Cardiac muscle cell (in vitro differentiated cells and primary cell): ENCODE measurements around the gene TTC38. TPM values are rescaled to one million over a fixed set of nuclear protein-coding genes. Genes with fewer than 3 reads are reported as not detected.

Source experiments
- DNase-seq, 2 donors: peaks; one replicate each; pipeline versions ENCODE4 v3.0.0 to v3.0.0-alpha.2; 2010 to 2017; ENCODE audit warnings: low read depth in 1 of 2, low spot score in 1 of 2
- H3K27ac ChIP-seq: fragments of 200-600 bp; sonication (generic); 2 replicates; pipeline ENCODE4 v1.5.1; 2016
- H3K27me3 ChIP-seq: fragments of 200-600 bp; sonication (generic); 2 replicates; pipeline ENCODE4 v1.6.0; 2016; ENCODE audit warnings: control low read depth
- H3K36me3 ChIP-seq: fragments of 200-600 bp; sonication (generic); 2 replicates; pipeline ENCODE4 v1.5.1; 2016; ENCODE audit warnings: control low read depth
- H3K4me1 ChIP-seq: fragments of 200-600 bp; sonication (generic); 2 replicates; pipeline ENCODE4 v1.8.1; 2017; ENCODE audit warnings: low read depth, mild to moderate bottlenecking, mixed run types
- H3K4me3 ChIP-seq: fragments of 200-600 bp; sonication (generic); 2 replicates; pipeline ENCODE4 v1.5.1; 2016; ENCODE audit warnings: mild to moderate bottlenecking
- H3K9me3 ChIP-seq: fragments of 200-600 bp; sonication (generic); 2 replicates; pipeline ENCODE4 v1.5.1; 2017; ENCODE audit warnings: low read depth, mild to moderate bottlenecking, control low read depth
- polyA plus RNA-seq: library from polyadenylated mRNA; unstranded; fragments of >200 nt; fragmentation: Nextera tagmentation; extraction: Ambion mirVana; gene quantifications from 2 replicates; pipeline ENCODE4 v1.2.1, GENCODE V29; 2016
- total RNA-seq: library from RNA; depleted of rRNA; stranded (reverse); fragments of >200 nt; gene quantifications from 2 replicates; pipeline ENCODE4 v1.2.3, GENCODE V29; 2016
- TF ChIP-seq, protein P1 (sequence below): IDR thresholded peaks from 2 replicates; pipeline ENCODE4 v1.5.1; 2012; ENCODE audit warnings: low read depth, mild to moderate bottlenecking, low read length

Gene TTC38
- total and polyA plus RNA-seq, 2 experiments from 2014 or later, result 35.1 to 76.2 TPM

DNA sequence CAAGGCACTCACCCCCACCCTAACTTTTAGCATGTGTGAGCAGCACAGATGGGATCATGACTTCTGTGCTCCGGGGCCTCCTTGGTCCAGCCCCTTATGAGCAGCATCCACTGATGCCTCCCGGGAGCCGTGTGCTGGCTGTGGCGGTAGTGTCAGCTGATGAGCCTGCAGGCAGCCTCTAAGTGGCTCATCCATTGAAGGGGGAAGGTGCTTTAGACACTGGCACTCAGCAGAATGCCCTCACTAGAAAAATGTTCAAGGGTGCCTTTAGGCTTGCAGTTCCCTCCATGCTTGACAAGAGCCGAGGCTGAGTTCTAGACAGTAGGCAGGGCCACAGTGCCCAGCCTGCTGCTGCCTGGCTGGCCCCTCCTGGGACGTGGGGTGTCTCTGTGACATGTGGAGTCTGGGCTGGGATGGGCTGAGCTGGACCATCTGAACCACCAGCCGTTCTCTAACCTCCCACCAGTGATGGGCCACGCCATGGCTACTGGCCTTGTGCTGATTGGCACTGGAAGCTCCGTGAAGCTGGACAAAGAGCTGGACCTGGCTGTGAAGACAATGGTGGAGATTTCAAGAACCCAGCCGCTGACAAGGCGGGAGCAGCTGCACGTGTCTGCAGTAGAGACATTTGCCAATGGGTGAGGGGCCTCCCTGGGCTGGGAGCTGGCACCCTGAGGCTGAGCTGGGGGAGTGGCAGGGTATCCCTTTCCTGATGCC, 5.8 kb downstream of the TTC38 start:
- Histone ChIP-seq H3K9me3 (no peaks in the 10 kb centered on the region), H3K4me3 (no peak overlapping the region), H3K27ac (no peak overlapping the region), H3K36me3 (peaks cover 25% of the 10 kb centered on the region), H3K27me3 (no peaks in the 10 kb centered on the region), H3K4me1 (no peaks in the 10 kb centered on the region)
- TF ChIP-seq, protein P1, sequence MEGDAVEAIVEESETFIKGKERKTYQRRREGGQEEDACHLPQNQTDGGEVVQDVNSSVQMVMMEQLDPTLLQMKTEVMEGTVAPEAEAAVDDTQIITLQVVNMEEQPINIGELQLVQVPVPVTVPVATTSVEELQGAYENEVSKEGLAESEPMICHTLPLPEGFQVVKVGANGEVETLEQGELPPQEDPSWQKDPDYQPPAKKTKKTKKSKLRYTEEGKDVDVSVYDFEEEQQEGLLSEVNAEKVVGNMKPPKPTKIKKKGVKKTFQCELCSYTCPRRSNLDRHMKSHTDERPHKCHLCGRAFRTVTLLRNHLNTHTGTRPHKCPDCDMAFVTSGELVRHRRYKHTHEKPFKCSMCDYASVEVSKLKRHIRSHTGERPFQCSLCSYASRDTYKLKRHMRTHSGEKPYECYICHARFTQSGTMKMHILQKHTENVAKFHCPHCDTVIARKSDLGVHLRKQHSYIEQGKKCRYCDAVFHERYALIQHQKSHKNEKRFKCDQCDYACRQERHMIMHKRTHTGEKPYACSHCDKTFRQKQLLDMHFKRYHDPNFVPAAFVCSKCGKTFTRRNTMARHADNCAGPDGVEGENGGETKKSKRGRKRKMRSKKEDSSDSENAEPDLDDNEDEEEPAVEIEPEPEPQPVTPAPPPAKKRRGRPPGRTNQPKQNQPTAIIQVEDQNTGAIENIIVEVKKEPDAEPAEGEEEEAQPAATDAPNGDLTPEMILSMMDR, result no peak
- DNase-seq, result no peak

DNA sequence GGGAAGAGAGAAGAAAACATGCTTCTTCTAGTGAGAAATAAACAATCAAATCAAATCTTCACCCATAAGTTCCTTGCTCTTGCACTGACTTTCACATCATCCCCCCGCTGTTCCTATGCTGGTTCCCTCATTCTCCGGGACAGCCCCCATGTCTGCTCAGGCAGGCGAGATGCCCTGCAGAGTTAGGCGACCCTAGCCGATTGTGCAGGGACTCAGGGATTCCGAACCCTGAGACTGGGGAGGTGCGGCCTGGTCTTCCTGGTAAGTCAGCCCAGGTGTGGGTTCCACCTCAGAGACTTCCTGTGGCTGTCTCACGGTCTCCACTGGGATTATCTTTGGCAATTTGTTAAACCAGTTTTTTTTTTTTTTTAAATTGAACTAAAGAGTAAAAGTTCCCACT, 6.6 kb downstream of the TTC38 start:
- no peak for DNase-seq
- no peak overlapping the region for H3K4me3 ChIP-seq
- H3K9me3 ChIP-seq, result no peaks in the 10 kb centered on the region
- peaks cover 29% of the 10 kb centered on the region for H3K36me3 ChIP-seq
- no peak overlapping the region for H3K27ac ChIP-seq
- TF ChIP-seq, protein P1, result no peak
- H3K4me1 ChIP-seq, result no peaks in the 10 kb centered on the region
- H3K27me3 ChIP-seq, result no peaks in the 10 kb centered on the region

- Histone ChIP-seq H3K4me3 (no peak overlapping the region), H3K36me3 (peaks cover 29% of the 10 kb centered on the region), H3K4me1 (no peaks in the 10 kb centered on the region), H3K27me3 (no peaks in the 10 kb centered on the region), H3K9me3 (no peaks in the 10 kb centered on the region), H3K27ac (no peak overlapping the region)
- TF ChIP-seq, protein P1, result no peak
- no peak for DNase-seq
Observed at GRCh38 chr22:46275455-46276122, 7.8 kb downstream of the TTC38 start.

DNA sequence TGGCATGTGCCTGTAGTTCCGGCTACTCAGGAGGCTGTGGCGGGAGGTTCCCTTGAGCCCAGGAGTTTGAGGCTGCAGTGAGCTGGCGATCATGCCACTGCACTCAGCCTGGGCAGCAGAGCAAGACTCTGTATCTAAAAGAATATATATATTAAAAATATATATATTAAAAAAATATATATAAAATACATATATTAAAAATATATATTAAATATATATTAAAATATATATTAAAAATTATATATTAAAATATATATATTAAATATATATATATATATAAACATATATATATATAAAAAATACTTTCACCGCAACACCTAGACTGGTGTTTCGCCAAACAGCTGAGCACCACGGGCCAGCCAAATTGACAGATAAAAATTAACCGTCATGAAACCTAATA, 8.8 kb downstream of the TTC38 start:
- Histone ChIP-seq H3K9me3 (no peaks in the 10 kb centered on the region), H3K36me3 (peaks cover 29% of the 10 kb centered on the region), H3K27ac (no peak overlapping the region), H3K4me1 (no peaks in the 10 kb centered on the region), H3K4me3 (no peak overlapping the region), H3K27me3 (no peaks in the 10 kb centered on the region)
- TF ChIP-seq, protein P1, result no peak
- DNase-seq, result no peak

DNA sequence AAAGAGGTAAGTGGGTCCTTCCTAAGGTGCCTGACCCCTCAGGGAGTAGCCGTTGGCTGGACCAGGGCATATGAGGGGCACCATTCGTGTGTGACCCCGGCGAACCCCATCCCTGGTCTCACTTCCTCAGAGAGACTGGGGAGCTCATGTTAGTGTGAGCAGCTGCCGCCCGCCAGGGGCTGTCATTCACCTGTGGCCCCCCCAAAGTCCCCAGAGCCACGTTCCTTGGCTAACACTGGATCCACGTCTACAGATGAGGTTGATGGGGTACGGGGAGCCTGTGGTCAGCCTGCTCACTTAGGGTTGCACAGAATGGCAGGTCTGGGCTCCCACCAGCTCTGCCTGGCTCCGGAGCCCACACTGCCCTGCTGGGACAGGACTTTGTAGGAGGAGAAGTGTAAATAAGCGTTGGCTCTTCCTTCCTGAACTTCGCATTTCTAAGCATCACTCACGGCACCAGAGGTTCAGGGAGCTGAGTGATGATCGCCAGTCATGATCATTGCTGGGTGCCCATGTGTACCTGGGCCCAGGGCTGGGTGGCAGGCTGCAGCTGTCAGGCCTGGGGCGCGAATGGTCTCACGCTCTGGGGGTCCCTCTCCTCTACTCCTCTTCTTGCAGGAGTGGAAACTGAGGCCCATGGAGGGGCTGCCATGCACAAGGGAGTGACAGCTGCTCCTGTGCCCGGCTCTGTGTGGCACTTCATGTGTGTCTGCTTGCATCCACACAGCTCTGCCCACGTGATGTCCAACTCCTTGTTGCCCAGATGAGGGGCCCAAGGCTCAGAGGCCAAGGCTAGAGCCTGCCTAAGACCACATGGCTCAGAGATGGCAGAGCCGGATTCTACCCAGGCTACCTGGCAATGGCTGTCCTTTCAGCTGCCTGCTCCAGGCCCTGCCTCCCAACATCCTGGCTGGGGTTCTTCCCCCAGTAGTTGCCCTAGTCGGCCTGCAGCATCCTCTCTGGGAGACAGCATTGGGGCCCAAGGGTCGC, 11.1 kb downstream of the TTC38 start:
- Histone ChIP-seq H3K4me3 (no peak overlapping the region), H3K27ac (no peak overlapping the region), H3K9me3 (no peaks in the 10 kb centered on the region), H3K36me3 (peaks cover 27% of the 10 kb centered on the region), H3K27me3 (no peaks in the 10 kb centered on the region), H3K4me1 (no peaks in the 10 kb centered on the region)
- TF ChIP-seq, protein P1, result no peak
- DNase-seq, result no peak
